NCI-H1105 (cell line): ENCODE results near the gene GPR143.
"Not testable (repeated sequence)": the region's sequence is repeated elsewhere in the genome, so short reads cannot be mapped to it uniquely, and the experiment has no call there.

ENCODE experiments used
- DNase-seq: peaks from one replicate; lab custom pipeline; 2025; lab: John Stamatoyannopoulos, UW

Gene GPR143

GRCh38 chrX:9765737-9766097 lies at the start of gene GPR143:
TSS of gene GPR143 (minus strand) at chrX:9765847. CDS start at chrX:9765817, 30 bp downstream.
- DNase-seq = no peak

- DNase-seq = not testable (repeated sequence)
Observed at GRCh38 chrX:9811086-9811485, 45.4 kb upstream of the GPR143 start.

DNA sequence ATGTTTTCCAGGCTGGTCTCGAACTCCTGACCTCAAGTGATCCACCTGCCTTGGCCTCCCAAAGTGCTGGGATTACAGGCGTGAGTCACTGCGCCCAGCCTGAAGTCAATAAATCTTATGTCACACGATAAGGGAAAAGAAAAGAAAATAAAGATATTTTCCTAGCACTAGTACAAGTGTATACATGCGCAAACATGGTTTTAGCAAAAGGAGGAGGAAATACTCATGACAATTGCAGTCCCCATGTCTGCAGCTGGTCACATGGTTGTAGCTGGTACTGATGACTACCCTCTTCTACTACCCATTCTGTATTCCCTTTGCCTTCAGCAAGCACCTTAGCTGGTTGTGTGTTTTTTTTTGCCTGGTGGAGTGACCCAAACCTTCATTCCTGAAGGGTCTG lies 44.2 kb upstream of the GPR143 start:
- not testable (repeated sequence) for DNase-seq

DNA sequence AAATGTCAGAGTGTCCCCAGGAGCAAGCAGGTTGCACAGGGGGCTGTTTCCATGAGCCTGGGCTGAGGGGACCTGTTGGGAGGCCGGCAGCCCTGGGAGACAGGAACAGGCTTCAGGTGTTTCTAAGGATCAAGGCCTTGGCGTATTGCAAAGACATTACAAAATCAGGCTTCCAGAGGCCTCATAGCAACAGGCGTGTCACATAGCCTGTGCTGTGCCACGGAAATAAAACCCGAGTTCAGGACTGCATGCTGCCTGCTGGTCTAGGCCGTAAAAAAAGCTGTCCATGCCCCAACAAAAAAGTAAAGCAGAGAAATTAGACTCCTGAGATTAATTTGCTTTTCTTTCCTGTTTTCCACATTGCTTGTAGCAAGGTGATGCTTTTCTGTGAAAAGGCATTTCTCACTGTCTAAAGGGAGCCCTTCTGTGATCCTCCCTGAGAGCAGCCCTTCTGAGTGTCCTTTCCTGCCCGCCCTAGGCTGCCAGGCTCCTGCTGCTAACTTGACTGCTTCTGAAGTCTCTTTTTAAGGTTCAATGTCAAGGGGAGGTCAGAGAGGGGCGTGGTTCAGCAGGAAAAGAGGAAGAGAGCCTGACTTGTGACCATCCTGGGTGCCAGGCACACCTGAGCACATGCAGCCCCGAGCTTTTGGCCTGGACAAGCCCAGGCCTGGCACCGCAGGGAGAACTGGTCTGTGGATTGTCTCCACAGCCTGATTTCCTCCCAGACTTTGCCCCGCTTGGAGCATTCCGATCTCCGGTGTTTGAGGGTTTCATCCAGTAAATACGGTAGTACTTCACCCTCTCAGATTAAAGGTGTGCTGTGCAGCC lies 41.9 kb upstream of the GPR143 start:
- DNase-seq = no peak

DNA sequence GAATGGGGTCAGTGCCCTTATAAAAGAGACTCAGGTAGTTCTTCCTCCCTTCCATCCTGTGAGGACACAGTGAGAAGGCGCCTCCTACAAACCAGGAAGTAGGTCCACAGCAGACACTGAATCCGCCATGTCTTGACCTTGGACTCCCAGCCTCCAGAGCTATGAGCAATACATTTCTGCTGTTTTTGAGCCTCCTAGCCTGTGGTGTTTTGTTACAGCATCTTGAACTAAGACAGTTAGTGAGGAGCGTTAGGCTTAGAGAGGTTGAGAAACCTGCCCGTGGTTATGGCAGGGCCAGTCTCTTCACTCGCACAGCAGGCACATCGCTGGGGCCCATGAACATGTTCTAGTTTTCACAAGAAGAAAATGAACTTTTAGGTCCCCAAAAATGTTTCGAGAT lies 40.3 kb upstream of the GPR143 start:
- no peak for DNase-seq

GRCh38 chrX:9804444-9804843 lies 38.8 kb upstream of the GPR143 start:
- no peak for DNase-seq

DNA sequence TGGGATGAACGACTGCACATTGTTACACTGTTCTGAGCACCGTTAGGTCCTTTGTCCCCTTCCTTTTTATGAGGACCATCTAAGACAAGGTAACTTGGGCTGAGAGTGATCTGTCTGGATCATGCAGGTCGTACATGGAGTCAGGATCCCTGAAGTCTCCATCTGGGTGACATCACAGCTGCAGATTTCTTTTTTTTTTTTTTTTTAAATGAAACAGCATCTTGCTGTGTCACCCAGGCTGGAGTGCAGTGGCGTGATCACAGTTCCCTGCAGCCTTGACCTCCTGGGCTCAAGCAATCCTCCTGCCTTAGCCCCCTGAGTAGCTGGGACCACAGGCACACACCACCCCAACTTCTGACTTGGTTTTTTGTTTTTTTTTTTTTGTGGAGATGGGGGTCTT lies 37.1 kb upstream of the GPR143 start:
- no peak for DNase-seq

- DNase-seq = no peak
Observed at GRCh38 chrX:9797384-9798360, 32.0 kb upstream of the GPR143 start.

DNA sequence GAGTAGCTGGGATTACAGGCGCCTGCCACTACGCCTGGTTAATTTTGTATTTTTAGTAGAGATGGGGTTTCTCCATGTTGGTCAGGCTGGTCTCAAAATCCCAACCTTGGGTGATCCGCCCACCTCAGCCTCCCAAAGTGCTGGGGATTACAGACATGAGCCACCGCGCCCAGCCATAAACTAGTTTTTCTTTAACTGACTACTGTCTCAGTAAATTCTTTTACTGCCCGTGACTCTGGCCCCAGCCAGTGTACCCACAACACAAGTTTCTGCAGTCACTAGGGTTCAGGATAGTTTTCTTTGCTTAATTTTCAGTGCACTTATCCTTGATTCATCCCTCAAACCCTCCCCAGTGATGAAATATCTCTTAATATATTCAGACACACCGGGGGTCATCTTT lies 28.8 kb upstream of the GPR143 start:
- DNase-seq = no peak

DNA sequence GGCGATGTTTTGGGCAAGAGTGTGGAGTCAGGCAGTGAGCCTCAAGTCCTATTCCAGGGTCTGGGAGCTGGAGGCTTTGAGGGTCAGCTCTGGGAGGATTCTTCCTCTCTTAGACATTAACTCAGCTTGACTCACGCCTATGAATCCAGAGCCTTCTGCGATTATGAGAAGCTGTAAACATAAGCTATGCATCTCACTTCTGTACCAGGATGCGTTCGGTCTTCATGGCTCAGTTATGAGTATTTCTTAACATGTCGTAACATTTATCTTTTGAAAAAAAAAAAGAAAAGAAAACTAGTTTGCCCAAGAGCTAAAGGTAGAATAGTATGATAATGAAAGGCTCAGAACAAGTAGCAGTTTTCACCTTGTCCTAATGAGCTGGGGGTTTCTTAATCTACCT lies 25.2 kb upstream of the GPR143 start:
- no peak for DNase-seq

- no peak for DNase-seq
Observed at GRCh38 chrX:9789555-9789954, 23.9 kb upstream of the GPR143 start.

DNA sequence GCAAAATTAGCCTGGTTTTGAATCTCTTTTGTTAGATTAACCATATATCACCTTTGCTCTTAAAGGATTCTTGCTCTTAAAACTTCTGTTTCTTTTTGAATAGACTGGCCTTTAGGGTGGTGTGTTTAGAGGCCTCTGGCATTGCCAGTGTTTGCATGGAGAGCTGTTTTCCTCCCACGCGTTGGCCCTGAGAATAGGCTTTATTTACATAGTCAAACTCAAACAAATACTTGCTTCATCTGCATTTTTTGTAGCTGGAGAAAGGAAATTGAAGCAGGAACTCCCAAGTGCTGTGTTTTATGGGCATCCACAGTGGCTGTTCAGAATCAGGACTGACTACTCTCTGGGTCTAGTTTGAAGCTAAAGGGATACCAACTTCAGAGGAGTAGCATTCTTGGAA lies 23.3 kb upstream of the GPR143 start:
- DNase-seq = no peak

GRCh38 chrX:9786798-9787635 lies 21.4 kb upstream of the GPR143 start:
- no peak for DNase-seq

DNA sequence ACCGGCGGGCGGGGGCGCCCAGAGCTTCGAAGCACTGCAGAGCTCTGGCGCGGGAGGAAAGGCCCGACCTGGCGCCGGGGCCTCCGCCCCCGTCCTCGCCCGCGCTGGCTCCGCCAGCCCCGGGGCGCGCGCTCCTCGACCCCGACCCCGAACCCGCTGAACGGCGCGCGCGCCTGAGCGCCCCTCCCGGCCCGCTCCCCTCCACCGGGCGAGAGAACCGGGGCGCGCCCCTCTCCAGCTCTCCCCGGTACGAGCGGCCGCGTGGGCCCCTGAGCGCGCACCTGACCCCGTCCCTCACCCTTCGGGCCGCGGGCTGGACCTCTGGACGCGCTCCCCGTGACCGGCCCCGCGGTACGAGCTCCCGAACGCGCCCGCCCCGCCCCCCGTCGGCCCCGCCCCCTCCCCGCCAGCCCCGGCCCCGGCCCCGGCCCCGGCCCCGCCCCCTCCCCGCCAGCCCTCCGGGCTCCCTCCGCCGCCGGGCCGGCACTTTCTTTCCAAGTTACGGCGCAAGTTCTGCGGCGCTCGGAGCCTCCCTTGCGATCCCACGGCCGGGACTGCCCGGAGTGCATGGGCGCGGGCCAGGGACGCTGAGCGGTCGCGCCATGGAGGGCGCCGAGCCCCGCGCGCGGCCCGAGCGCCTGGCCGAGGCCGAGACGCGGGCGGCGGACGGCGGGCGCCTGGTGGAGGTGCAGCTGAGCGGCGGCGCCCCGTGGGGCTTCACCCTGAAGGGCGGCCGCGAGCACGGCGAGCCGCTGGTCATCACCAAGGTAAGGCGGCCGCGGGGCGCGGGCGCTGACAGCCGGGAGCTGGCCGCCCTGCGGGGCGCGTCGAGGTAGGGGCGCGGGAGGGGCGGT lies 20.5 kb upstream of the GPR143 start, which contains the start of gene SHROOM2:
TSS of gene SHROOM2 (plus strand) at position 486 of the 854 bp plus-strand sequence. CDS start at position 603, 117 bp downstream.
- peak; percentile 36 for DNase-seq

GRCh38 chrX:9785254-9785943 lies 19.8 kb upstream of the GPR143 start:
- no peak for DNase-seq

GRCh38 chrX:9784332-9784731 lies 18.7 kb upstream of the GPR143 start:
- no peak for DNase-seq

DNA sequence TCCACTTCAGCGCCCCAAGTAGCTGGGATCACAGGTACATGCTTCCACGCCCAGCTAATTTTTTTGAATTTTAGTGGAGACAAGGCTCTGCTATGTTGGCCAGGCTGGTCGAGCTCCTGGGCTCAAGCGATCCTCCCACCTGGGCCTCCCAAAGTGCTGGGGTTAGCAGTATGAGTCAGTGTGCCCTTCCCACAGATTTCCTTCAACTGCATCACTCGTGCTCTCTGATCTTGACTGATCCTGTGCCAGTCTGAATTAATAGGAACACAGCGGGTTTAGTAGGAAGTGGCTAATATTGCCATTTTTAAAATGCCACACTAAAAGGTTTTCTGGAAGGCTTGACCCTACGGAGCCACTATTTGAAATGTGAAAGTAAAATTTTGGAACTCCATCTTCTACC lies 16.3 kb upstream of the GPR143 start:
- no peak for DNase-seq

GRCh38 chrX:9775930-9776329 lies 10.3 kb upstream of the GPR143 start:
- DNase-seq = no peak

DNA sequence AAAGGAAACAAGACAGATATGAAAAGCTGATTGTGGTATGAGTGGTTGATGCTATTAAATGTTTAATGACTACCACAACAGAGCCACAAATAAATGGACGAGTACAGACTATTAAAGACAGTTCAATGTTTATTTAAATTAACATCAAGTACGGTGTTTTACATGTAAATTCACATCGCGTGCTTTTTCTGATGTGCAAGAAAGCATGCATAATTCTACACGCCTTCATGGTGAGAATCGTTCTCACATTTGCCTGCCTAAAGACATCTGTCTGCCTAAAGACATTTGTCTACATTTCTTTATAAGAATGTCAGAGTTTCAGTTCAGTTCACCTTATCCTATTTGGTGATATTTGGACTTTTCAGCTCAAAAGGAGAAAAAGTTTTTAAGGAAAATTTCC lies 7.3 kb upstream of the GPR143 start:
- DNase-seq = no peak

DNA sequence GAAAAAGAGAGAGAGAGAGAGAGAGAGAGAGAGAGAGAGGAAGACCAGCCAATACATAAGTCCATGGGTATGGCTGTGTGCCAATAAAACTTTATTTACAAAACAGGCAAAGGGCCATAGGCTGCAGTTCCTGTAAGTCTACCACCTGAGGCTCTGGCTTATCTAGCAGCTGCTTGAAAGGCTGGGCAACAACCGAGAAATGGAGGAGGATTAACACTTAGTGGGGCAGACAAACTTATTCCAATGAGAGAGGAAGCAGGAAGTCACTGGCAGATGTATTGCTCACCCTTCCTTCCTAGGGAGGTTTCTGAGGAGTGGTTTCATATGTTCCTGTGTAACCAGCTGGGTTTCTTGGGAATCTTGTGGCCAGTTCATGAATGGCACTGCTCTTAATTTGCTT lies 4.7 kb upstream of the GPR143 start:
- no peak for DNase-seq
